Measurements from ENCODE around the gene SLC14A1.

Gene SLC14A1

GRCh38 chr18:45786941-45787340 lies 63.0 kb downstream of the SLC14A1 start:
- no peak overlapping the region for H3K4me3 ChIP-seq (ENCODE audit: low read length)
- no peak for TF ChIP-seq ZNF274 (IDR thresholded peaks at IDR 0.05; ENCODE audit: low read depth, low read length)

GRCh38 chr18:45787346-45787745 lies 63.4 kb downstream of the SLC14A1 start:
- TF ChIP-seq ZNF274 (IDR thresholded peaks at IDR 0.05; ENCODE audit: low read depth, low read length): no peak
- H3K4me3 ChIP-seq (ENCODE audit: low read length): no peak overlapping the region

- TF ChIP-seq ZNF274 (IDR thresholded peaks at IDR 0.05; ENCODE audit: low read depth, low read length): no peak
- H3K4me3 ChIP-seq (ENCODE audit: low read length): no peak overlapping the region
Measured at GRCh38 chr18:45788861-45789260, 64.9 kb downstream of the SLC14A1 start.

- H3K4me3 ChIP-seq (ENCODE audit: low read length): no peak overlapping the region
- no peak for TF ChIP-seq ZNF274 (IDR thresholded peaks at IDR 0.05; ENCODE audit: low read depth, low read length)
Measured at GRCh38 chr18:45792506-45793263, 68.7 kb downstream of the SLC14A1 start.

- H3K4me3 ChIP-seq (ENCODE audit: low read length): no peak overlapping the region
- no peak for TF ChIP-seq ZNF274 (IDR thresholded peaks at IDR 0.05; ENCODE audit: low read depth, low read length)
Measured at GRCh38 chr18:45793264-45793965, 69.4 kb downstream of the SLC14A1 start.

GRCh38 chr18:45801416-45802004 lies 77.5 kb downstream of the SLC14A1 start:
- no peak overlapping the region for H3K4me3 ChIP-seq (ENCODE audit: low read length)
- no peak for TF ChIP-seq ZNF274 (IDR thresholded peaks at IDR 0.05; ENCODE audit: low read depth, low read length)

Data from GM08714 (cell line).